Smooth muscle cell (in vitro differentiated cells): Measurements from ENCODE around the gene NUP50. TPM values are rescaled to one million over a fixed set of nuclear protein-coding genes. Genes with fewer than 3 reads are reported as not detected.

Experiments used
- DNase-seq: peaks from one replicate; lab custom pipeline; 2025; ENCODE audit not compliant: unreplicated experiment; lab: John Stamatoyannopoulos, UW
- H2AFZ ChIP-seq: fragments of 200-600 bp; sonication (generic); 2 replicates; pipeline ENCODE4 v1.6.0; 2016; ENCODE audit warnings: antibody characterized with exemption, low read depth, mild to moderate bottlenecking
- H3F3A ChIP-seq: fragments of 200-600 bp; sonication (generic); 2 replicates; pipeline ENCODE4 v1.6.0; 2017; ENCODE audit warnings: antibody characterized with exemption, low read depth
- H3K27ac ChIP-seq: fragments of 200-600 bp; sonication (generic); 2 replicates; pipeline ENCODE4 v1.5.1; 2016; ENCODE audit warnings: low read depth, mild to moderate bottlenecking
- H3K27me3 ChIP-seq: fragments of 200-600 bp; sonication (generic); 2 replicates; pipeline ENCODE4 v1.6.1; 2016; ENCODE audit warnings: low read depth, mild to moderate bottlenecking
- H3K36me3 ChIP-seq: fragments of 200-600 bp; sonication (generic); 2 replicates; pipeline ENCODE4 v1.5.1; 2016; ENCODE audit warnings: low read depth
- H3K4me1 ChIP-seq: fragments of 200-600 bp; sonication (generic); 2 replicates; pipeline ENCODE4 v1.5.1; 2016; ENCODE audit warnings: low read depth
- H3K4me2 ChIP-seq: fragments of 200-600 bp; sonication (generic); 2 replicates; pipeline ENCODE4 v1.6.0; 2016; ENCODE audit warnings: mild to moderate bottlenecking
- H3K4me3 ChIP-seq: fragments of 200-600 bp; sonication (generic); 2 replicates; pipeline ENCODE4 v1.5.1; 2016; ENCODE audit warnings: mild to moderate bottlenecking
- H3K79me2 ChIP-seq: fragments of 200-600 bp; sonication (generic); 2 replicates; pipeline ENCODE4 v1.6.0; 2016; ENCODE audit warnings: low read depth, mild to moderate bottlenecking
- H3K9ac ChIP-seq: fragments of 200-600 bp; sonication (generic); 2 replicates; pipeline ENCODE4 v1.6.0; 2016; ENCODE audit warnings: low read depth
- H3K9me3 ChIP-seq: fragments of 200-600 bp; sonication (generic); replicated peaks from 2 replicates; pipeline ENCODE4 v1.5.1; 2016; ENCODE audit warnings: low read depth
- H4K20me1 ChIP-seq: fragments of 200-600 bp; sonication (generic); 2 replicates; pipeline ENCODE4 v1.6.0; 2016; ENCODE audit warnings: low read depth
- WGBS: methylation state at CpG from one replicate; pipeline ENCODE4 v1.1.7; 2016; ENCODE audit warnings: low lambda C conversion rate; 5-methylcytosine and 5-hydroxymethylcytosine counted together
- polyA plus RNA-seq: library from polyadenylated mRNA; unstranded; fragments of >200 nt; fragmentation: Nextera tagmentation; extraction: Ambion mirVana; gene quantifications from 2 replicates; pipeline ENCODE4 v1.2.1, GENCODE V29; 2016
- total RNA-seq: library from RNA; depleted of rRNA; stranded (reverse); fragments of >200 nt; gene quantifications from 2 replicates; pipeline ENCODE4 v1.2.3, GENCODE V29; 2014
- TF ChIP-seq, protein P1 (sequence below): fragments of 200-600 bp; sonication (generic); IDR thresholded peaks from 2 replicates; pipeline ENCODE4 v1.5.1; 2017; ENCODE audit warnings: borderline replicate concordance, mild to moderate bottlenecking, antibody characterized with exemption; ENCODE audit not compliant: insufficient read depth, poor library complexity, severe bottlenecking

The NUP50 gene
- total and polyA plus RNA-seq, 2 experiments from 2014 or later, result 18.6 to 21.0 TPM

DNA sequence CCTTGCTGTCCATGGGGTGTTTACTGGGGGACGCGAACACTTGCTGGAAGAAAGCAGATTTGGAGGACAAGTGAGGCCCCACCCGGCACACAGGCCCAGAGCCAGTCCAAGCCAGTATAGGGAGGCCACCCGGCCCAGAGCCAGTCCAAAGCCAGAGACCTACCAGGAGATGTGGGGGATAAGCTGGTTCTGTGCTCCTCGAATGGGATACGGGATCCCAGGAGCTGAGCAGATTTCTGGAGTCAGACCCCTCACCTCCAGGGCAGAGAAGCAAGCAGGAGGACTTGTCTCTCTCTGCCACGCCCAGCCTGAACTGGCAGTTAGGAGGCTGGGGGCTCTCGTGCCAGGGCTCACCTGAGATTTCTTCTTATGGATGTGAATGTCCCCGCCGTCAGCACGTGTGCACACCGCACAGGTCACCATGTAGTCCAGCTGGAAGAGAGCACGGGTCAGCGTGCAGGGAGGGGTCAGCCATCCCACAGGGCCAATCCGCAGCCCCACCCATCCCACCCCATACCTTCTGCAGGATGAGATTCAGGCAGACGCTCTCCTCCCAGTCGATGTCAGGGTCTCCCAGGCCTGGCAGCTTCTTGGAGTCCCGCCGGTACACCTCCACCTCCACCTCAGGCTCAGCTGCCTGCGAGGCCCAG is 41.7 kb downstream of the NUP50 start:
- Histone ChIP-seq H3K4me2 (no peak overlapping the region), H3K4me1 (peaks cover 5% of the 10 kb centered on the region), H2AFZ (no peak overlapping the region), H3K4me3 (no peak overlapping the region), H3F3A (peaks cover 3% of the 10 kb centered on the region), H3K9ac (no peak overlapping the region), H4K20me1 (peaks cover 18% of the 10 kb centered on the region), H3K27me3 (no peaks in the 10 kb centered on the region), H3K9me3 (no peaks in the 10 kb centered on the region), H3K79me2 (no peaks in the 10 kb centered on the region), H3K36me3 (no peaks in the 10 kb centered on the region), H3K27ac (no peak overlapping the region)
- WGBS, result 99% methylated on average over 20 of the region's 20 CpGs
- TF ChIP-seq, protein P1, sequence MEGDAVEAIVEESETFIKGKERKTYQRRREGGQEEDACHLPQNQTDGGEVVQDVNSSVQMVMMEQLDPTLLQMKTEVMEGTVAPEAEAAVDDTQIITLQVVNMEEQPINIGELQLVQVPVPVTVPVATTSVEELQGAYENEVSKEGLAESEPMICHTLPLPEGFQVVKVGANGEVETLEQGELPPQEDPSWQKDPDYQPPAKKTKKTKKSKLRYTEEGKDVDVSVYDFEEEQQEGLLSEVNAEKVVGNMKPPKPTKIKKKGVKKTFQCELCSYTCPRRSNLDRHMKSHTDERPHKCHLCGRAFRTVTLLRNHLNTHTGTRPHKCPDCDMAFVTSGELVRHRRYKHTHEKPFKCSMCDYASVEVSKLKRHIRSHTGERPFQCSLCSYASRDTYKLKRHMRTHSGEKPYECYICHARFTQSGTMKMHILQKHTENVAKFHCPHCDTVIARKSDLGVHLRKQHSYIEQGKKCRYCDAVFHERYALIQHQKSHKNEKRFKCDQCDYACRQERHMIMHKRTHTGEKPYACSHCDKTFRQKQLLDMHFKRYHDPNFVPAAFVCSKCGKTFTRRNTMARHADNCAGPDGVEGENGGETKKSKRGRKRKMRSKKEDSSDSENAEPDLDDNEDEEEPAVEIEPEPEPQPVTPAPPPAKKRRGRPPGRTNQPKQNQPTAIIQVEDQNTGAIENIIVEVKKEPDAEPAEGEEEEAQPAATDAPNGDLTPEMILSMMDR, result no peak
- DNase-seq, result no peak

DNA sequence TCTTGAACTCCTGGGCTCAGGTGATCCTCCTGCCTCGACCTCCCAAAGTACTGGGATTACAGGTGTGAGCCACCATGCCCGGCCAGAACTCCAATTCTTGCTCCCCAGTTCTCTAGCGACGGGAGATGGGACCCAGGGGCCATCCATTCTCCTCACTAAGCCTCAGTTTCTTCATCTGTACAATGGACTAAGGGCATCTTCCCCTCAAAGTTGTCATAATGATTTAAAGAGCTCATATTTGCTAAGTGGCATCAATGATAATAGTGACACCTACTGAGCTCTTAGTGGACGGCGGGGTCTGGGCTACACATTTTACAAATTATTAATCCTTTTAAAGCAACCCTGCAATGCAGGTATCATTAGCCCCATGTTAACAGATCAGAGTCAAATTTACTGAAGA is 42.5 kb downstream of the NUP50 start:
- Histone ChIP-seq H3K36me3 (no peaks in the 10 kb centered on the region), H3K9me3 (no peaks in the 10 kb centered on the region), H3K4me1 (peaks cover 3% of the 10 kb centered on the region), H4K20me1 (peaks cover 10% of the 10 kb centered on the region), H3F3A (peaks cover 3% of the 10 kb centered on the region), H3K4me2 (no peak overlapping the region), H3K79me2 (no peaks in the 10 kb centered on the region), H3K27ac (no peak overlapping the region), H2AFZ (no peak overlapping the region), H3K4me3 (no peak overlapping the region), H3K27me3 (no peaks in the 10 kb centered on the region), H3K9ac (no peak overlapping the region)
- over 99% methylated on average over 6 of the region's 6 CpGs for WGBS
- TF ChIP-seq, protein P1, result no peak
- DNase-seq, result no peak

DNA sequence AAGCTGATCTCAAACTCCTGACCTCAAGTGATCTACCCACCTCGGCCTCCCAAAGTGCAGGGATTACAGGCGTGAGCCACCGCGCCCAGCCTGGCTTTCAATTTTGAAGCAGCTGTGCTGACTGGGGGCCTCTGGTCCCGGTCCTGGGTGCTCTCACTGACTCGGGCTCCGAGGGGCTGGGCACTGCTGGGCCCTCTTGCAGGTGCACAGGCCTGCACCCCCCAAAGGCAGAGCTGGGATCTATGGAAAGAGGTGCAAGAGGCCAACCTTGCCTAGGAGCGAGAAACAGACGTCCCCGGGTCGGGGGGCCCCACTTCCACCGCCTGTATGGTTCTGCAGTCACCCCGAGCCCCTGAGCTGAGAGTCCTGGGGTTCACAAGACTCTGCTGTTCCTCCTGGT is 43.8 kb downstream of the NUP50 start:
- Histone ChIP-seq H3K4me1 (peaks cover 8% of the 10 kb centered on the region), H3K9ac (no peak overlapping the region), H3K36me3 (no peaks in the 10 kb centered on the region), H4K20me1 (peaks cover 9% of the 10 kb centered on the region), H3K79me2 (no peaks in the 10 kb centered on the region), H3K4me3 (no peak overlapping the region), H2AFZ (no peak overlapping the region), H3F3A (peaks cover 9% of the 10 kb centered on the region), H3K27me3 (no peaks in the 10 kb centered on the region), H3K4me2 (no peak overlapping the region), H3K9me3 (no peaks in the 10 kb centered on the region), H3K27ac (peak overlapping the region; percentile 83)
- TF ChIP-seq, protein P1, result no peak
- 98% methylated on average over 13 of the region's 13 CpGs for WGBS
- no peak for DNase-seq
